HG02588 (cell line): ENCODE measurements around the gene MRFAP1L1.
A peak's percentile ranks its signal among the peaks of the same experiment; 100 is the strongest.
"Not testable (repeated sequence)": the region's sequence is repeated elsewhere in the genome, so short reads cannot be mapped to it uniquely, and the experiment has no call there.

Source experiments
- ATAC-seq: cut with Tn5 transposase; IDR thresholded peaks from one replicate; pipeline ENCODE4 v1.9.1; 2021; ENCODE audit warnings: mild to moderate bottlenecking, moderate library complexity; ENCODE audit not compliant: unreplicated experiment

The MRFAP1L1 gene

DNA sequence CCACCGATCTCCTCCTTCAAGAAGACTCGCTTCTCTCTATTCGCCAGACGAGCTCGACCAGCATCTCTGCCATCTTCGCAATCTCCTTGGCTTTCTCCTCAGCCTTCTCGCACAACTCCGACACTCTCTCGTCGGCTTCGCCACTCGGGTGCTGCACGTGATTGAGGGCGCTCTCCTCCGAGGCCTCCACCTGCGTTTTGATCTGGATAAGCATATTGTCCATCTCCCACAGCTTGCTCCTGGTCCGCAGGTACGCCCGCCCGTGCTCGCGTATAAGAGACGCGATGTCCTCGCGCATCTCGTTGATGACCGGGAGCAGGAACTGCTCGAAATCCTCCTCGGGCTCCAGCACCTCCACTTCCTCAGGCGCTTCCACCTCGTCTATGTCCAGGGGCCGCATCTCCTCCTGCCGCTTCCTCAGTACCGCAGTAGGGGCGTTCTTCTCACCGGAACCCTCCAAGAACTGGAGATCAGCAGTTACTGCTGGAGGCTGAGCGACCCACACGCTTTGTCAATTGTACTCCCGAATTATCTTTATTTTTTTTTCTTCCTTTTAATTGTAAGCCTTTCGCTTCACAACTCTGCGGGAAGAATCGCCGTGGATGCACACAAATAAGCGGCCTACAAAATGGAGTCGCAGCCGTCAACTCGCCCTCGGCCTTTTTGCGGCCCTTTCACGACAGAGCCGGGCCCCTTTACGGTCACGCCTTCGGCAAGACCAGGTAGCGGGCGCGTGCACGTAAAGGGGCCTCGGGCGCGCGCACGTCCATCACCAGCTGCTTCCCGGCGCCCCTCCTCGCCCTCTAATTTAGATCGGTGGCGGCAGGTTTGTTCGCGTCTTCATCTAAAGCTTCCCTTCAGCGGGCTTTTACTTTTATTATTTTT, at the start of gene MRFAP1L1:
Gene MRFAP1L1, minus strand, starts transcription at position 636 of the 885 bp plus-strand sequence. Its CDS starts 236 bp downstream, at position 400.
- ATAC-seq, result peak; percentile 76

DNA sequence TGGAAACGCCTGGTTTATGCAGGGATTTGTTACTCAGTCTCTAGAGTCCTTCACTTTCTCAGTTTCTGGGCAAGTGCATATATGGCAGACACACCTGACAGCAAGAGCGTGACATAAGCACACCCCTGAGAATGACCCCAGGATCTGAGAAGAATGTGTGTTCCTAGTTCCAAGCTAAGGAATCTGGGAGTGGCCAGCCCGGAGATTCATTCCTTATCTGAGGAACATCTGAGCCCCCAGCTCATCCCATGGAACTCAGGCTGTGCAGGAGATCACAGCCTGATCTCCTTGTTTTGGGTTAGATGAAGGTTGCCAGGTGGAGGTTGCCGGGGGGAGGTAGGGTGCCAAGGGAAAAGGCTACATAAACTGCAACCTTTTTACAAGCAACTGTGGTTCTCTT, 49.1 kb upstream of the MRFAP1L1 start:
- ATAC-seq, result no peak

DNA sequence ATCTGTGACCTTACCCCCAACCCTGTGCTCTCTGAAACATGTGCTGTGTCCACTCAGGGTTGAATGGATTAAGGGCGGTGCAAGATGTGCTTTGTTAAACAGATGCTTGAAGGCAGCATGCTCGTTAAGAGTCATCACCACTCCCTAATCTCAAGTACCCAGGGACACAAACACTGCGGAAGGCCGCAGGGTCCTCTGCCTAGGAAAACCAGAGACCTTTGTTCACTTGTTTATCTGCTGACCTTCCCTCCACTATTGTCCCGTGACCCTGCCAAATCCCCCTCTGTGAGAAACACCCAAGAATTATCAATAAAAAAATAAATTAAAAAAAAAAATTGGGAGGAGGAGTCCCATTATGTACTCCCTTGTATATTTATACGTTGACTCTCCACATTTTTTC, 46.7 kb upstream of the MRFAP1L1 start:
- ATAC-seq, result not testable (repeated sequence)

DNA sequence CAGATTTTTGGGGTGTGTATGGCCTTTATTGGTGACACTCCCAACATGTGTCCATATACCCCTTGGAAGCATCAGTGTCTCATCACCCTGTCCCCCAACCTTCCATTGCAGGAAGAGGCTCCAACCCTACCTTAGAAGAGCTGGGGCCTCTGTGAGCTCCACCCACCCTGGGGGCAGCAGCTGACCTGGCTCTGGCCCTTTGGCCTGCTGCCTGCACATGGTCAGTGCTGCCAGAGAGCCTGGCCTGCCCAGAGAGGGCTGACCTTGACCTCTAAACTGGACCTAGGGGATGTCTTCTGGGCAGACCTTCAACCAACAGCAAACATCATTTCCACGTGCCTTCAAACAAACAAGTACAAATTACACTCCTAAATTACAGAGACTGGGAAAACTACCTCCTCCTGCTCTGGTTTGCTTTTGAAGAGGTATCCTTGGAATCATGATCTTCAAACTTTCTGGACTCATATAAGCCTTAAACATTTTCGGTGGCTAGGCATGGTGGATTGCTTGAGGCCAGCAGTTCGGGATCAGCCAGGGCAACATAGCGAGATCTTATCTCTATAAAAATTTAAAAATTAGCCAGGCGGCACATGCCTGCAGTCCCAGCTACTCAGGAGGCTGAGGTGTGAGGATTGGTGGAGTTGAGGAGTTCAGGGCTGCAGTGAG, 45.6 kb upstream of the MRFAP1L1 start:
- no peak for ATAC-seq

DNA sequence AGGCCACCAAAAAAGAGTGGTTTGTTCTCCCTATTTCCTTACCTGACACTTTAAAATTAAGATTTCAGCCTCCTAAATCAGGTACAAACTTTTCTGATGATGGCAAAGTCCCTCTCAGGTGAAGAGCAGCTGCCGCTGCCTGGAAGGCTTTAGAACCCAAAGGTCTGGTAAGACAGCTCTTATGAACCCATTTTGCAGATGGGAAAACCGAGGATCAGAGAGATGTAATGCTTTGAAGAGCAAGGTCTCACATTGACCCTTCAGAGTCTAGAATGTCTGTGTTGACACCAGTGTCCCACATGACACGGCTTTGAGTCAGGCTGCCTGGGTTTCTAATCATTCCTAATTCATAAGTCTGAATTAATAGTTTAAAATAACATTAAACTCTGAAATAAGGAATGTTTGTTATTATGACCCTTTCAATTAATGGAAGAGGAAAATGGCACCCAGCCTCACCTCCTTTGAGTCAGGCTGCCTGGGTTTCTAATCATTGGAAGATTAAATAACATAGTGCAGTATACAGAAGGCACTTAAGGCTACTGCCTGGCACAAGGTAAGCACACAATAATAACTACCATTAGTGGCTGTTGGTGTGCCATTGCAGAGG, 44.9 kb upstream of the MRFAP1L1 start:
- ATAC-seq, result no peak

DNA sequence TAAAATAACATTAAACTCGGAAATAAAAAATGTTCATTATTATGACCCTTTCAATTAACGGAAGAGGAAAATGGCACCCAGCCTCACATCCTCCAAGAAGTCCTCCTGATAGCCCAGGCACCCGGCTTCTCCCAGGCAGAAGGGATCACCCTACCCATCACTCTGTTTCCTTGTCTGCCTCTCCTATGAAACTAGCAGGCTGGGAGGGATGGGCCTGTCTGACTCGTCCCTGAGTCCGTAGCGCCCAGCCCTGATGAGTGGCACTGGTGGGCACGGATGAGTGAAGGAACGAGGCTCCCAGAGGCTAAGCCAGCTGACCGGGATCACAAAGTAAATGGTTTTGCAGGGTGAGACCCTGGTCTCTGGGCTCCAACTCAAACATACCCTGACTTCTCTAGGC, 44.2 kb upstream of the MRFAP1L1 start:
- ATAC-seq, result no peak

DNA sequence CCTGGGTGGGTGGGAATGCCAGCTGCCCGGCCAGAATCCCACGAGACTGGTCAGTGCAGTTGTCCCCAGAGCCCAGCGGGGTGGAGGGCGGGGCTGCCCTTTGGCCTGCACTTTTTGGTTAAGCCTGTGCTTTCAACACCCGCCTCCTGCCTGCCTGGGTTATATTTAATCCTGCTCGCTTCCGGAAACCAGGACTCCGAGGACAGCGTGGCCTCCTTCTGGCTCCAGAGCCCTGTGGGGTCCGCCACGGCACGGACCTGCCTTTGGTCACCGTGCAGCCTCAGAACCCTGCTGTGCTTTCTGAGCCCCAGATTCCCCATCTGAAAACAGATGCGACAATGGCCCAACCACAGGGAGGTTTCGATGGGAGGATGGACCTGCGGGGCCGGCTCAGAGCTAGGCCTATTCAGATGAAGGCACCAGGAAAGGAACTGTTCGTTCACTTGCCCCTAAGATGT, 43.5 kb upstream of the MRFAP1L1 start:
- ATAC-seq, result no peak

DNA sequence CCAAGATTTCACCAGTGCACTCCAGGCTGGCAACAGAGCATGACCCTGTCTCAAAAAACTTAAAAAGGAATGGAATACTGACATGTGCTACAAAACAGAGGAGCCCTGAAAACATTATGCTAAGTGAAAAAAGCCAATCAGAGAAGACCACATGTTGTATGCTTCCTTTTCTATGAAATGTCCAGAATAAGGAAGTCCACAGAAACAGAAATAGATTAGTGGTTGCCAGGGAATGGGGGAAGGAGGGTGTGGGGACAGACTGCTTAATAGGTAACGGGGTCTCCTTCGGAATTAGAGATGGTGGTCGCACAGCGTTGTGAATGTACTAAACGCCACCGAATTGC, 42.8 kb upstream of the MRFAP1L1 start:
- ATAC-seq, result no peak

DNA sequence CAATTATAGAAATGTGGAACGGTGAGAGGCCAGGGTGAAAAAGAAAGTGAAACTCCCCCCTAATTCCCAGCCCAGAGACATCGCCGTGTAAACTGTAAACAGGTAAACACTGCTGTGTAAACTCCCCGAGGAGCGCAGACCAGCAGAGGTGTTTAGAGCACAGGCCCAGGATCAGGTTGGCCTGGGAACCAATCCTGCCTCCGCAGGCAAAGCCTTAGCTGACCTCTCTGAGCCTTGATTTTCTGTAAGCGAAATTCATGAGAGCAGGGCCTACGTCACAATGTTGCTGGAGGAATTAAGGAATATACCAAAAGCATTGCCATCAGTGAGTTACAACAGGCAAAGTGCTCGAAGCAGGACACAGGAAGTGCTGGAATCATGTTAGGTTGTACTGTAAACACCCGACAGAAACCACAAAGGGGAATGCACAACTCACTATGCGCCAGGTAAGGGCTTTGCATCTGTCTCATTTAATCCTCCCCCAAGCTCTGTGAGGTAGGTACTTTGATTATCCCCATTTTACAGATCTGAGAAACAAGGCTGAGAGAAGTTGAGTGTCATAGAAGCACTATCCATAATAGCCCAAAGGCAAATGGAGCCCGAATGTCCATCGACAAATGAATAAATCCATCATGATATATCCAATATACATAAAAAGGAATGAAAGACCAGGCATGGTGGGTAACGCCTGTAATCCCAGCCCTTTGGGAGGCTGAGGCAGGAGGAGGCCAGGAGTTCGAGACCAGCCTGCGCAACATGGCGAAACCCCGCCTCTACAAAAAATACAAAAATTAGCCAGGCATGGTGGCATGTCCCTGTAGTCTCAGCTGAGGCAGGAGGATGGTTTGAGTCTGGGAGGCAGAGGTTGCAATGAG, 42.2 kb upstream of the MRFAP1L1 start:
- ATAC-seq, result no peak

DNA sequence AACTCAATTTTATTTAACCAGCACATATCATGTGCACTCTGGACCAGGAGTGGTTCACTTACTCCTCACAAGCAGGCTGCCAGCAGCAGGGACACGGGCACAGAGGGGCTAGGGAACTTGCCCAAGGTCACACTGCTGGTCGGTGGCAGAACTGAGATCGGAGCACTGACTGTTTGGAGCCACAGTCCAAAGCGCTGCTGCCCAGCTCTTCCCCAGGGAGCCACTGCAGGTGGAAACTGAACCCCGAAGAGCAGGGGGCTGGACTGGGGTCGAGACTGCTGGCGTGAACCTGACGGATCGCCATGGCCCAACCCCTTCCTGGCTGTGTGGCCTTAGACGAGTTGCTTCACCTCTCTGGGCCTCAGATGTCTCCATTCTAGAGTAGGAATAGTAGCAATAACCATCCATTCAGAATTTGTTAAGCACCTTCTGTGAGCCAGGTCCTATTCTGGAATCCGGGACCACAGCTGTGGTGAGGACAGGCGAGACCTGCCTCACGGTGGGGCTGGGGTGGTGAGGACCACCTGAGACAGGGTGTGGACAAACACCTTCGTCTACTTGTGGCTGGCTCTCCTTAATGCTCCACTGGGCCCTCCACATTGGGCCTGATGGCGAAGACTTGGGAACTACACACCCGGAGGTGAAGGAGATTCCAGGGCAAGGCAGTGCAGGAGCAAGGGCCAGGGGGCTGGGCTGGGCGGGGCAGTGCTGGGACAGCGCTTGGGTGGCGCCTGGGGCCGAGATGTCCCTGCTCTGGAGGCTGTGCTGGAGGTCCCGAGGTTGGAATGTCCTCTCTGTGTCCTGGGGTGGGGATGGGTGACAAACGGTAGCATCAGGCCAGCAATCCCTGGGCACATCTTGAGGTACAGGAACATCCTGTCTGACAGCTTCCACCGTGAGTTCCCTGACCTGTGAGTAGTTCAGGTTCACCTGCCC, 40.9 kb upstream of the MRFAP1L1 start:
- ATAC-seq, result no peak

DNA sequence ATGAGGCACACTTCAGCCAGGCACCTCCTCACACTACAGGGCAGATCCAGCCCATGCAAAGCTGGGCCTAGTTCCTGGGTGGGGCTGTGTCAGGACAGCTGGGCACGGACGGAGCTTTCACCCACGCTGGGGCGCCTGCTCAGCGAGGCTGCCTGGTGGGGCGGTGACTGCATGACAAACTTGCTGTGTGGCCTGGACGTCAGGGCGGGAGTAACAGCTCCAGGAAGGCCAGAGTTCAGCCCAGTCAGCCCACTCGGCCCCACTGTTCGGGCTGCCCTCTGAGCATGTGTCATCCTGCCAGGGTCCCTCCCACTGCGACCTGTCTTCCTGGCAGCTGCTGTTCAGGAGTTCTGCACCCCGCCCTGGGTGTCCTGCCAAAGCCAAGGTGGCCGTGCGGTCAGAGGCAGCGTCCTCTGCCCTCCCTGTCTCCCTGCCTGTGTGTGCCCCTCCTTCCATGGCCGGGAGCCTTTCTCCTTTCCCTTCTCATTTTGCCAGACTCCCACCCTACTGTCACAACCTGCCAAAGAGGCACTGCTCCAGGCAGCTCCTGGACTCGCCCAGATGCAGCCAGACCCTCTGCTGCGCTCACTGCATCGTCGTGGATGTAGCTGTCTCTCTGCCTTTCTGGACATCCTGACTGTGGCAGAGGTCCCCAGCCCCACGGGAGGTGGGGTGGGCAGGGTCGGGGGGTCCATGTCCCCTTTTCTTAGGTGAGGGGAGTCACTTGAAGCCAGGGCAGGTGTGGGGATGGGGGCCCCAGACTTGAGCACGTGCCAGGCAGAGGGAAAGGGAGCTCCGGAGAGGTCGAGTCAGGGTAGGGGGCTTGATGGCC, 39.9 kb upstream of the MRFAP1L1 start:
- no peak for ATAC-seq

DNA sequence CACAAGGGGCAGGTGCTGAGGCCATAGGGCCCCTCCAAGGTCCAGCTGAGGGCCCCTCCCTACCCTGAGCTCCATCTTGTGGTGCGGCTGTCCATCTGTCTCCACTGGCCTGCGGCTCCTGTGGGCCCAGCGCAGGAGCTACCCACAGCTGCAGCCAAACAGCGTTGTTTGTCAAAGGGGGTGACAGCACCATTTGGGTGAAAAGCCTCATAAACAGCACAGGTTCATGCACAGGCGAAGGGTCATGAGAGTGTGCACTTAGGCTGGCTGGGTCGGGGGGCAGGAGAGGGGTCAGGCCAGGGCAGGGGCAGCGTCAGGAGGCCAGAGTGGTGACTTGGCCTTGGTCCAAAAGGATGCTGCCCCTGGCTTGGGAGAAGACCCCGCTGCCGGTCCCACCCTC, 38.6 kb upstream of the MRFAP1L1 start:
- no peak for ATAC-seq

DNA sequence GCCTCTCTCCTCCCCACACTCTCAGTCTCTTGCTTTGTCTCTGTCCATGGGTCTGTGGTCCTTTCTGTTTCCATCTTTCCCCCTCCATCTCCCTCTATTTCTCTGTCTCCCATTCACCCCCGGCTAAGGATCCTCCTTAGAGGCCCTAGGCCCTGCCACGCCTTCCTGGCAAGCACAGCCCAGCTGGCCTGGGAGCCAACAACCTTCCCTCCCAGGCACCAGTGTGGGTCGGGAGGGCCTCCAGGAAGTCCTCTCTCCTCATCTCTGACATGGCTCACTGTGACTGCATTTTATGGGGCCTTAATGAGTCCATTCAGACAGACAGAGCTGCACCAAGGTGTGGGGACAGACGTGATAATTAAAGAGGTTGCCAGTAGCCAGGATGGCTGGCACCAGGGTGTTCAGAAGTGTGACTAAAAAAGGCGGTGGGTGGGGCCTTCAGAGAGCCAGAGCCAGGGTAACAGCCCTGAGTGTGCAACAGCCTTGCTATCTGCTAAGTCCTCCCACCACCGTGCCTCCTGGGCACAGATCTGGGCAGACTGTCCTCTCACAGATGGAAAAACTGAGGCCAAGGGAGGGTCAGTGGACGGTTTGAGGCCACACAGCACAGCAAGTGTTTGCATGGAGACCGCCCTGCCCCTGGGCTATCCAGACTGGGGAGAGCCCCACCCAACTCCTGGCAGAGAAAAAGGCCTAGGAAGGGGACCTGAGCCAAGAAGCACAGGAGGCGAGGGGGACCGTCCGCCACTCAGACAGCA, 37.8 kb upstream of the MRFAP1L1 start:
- no peak for ATAC-seq

DNA sequence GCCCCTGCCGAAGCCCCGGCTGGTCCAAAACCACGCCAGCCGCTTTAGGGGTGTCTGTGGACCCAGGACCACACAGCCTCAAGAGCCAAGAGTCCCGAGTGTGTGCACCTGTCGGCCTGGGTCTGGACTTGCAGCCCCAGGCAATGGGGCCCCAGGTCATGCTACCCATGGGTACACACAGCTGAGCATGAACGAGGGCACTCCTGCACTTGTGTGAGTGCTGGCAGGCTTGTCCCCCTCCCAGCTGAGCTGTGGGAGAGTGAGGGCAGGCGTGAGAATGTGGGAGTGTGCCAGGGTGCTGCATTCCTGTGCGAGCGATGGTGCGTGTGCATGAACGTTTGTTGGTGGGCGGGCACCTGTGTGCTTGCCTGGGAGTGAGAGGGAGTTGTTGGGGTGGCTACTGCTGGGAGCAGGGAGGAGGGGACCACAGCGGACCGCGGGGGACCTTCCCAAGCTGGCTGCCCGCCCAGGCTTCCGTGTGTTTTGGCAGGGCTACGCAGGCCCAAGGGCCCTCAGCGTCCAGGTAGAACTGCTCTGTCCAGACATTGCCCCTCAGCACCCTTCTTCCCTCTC, 37.1 kb upstream of the MRFAP1L1 start:
- ATAC-seq, result no peak

DNA sequence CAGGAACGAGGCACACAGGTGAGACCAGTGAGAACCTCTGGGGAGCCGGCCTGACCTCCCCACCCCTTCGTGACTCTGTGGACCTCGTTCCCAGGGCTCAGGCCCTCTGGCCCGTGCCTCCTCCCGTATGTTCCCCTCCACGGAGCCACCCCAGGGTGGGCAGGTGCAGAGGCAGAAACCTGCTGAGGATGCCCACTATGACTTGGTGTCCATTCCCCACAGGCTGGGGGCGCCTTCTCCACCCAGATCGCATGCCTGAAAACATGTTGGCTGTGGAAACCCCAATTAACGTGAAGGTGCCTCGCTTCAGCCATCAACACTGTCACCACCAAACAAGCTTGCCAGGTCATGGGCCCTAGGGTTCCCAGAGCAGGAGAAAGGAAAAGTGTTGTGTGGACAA, 33.3 kb upstream of the MRFAP1L1 start:
- ATAC-seq, result no peak

DNA sequence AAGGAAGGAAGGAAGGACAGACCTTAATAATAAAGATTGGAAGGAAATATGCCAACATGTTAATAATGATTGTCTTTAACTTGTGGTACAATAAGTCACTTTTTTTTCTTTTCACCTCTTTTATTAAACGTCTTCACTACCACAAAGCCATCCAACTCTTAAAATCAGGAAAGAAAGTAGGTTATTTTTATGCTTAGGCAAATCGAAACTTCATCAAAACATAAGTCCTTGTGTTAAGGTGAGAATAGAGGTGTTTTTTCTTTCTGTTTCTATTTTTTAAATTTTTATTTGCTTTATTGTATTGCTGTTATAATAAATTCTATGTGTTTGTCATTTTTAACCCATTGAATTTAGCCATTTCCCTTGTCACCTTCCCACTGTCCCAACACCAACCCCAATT, 32.8 kb upstream of the MRFAP1L1 start:
- ATAC-seq, result no peak

DNA sequence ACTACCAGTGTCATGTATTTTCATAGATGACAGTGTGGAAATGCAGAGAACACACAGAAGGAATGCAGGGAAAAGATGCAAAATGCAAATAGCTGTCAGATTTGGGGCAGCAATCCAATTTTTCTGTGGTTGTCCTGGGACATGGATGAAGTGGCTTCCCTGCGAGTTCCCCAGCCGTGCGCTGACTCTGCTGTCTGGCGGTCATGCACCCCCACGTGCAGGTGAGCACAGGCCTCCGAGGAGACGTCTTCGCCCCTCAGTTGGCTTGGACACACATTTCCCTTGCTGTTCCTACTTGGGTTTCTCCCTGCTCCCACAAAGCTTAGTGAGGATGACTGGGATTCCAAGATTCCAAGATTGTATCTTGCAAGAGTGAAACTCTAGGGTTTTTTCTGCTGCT, 30.7 kb upstream of the MRFAP1L1 start:
- ATAC-seq, result no peak

DNA sequence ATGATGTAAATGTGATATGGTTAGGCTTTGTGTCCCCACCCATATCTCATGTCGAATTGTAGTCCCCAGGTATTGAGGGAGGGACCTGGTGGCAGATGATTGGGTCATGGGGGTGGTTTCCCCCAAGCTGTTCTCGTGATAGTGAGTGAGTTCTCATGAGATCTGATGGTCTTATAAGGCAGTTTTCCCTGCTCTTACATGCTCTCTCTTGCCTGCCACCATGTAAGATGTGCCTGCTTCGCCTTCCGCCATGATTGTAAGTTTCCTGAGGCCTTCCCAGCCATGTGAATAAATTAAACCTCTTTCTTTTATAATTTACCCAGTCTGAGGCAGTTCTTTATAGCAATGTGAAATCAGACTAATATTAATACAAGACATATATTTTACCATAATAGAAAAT, 30.3 kb upstream of the MRFAP1L1 start:
- ATAC-seq, result no peak
